Hematopoietic multipotent progenitor cell treated with erythropoietin and hydrocortisone succinate and interleukin-3 and kit ligand, for 17 days (in vitro differentiated cells): Measurements from ENCODE around the gene RAP1GAP.
"Not testable (repeated sequence)": the region's sequence is repeated elsewhere in the genome, so short reads cannot be mapped to it uniquely, and the experiment has no call there.

Source experiments
- DNase-seq: peaks from one replicate; pipeline ENCODE4 v3.0.0-alpha.2; 2015; ENCODE audit warnings: low spot score

The RAP1GAP gene

GRCh38 chr1:21568809-21569385 is 100.3 kb downstream of the RAP1GAP start:
- DNase-seq: no peak

- DNase-seq: no peak
These were observed 101.0 kb downstream of the RAP1GAP start for GRCh38 chr1:21568006-21568746.

GRCh38 chr1:21567241-21568005 is 101.7 kb downstream of the RAP1GAP start:
- no peak for DNase-seq

GRCh38 chr1:21566361-21566760 is 102.8 kb downstream of the RAP1GAP start:
- DNase-seq: not testable (repeated sequence)

- no peak for DNase-seq
These were observed 103.9 kb downstream of the RAP1GAP start for GRCh38 chr1:21565285-21565684.

- DNase-seq: no peak
These were observed 104.5 kb downstream of the RAP1GAP start for GRCh38 chr1:21564521-21565095.

- DNase-seq: no peak
These were observed 105.2 kb downstream of the RAP1GAP start for GRCh38 chr1:21563971-21564370.

- no peak for DNase-seq
These were observed 106.3 kb downstream of the RAP1GAP start for GRCh38 chr1:21562896-21563295.

- DNase-seq: no peak
These were observed 108.1 kb downstream of the RAP1GAP start for GRCh38 chr1:21560916-21561638.

GRCh38 chr1:21559788-21560567 is 109.2 kb downstream of the RAP1GAP start:
- DNase-seq: no peak

- DNase-seq: no peak
These were observed 115.8 kb downstream of the RAP1GAP start for GRCh38 chr1:21553116-21553926.

- no peak for DNase-seq
These were observed 116.4 kb downstream of the RAP1GAP start for GRCh38 chr1:21552715-21553114.

GRCh38 chr1:21550866-21551475 is 118.2 kb downstream of the RAP1GAP start:
- DNase-seq: no peak

GRCh38 chr1:21550097-21550496 is 119.1 kb downstream of the RAP1GAP start:
- DNase-seq: no peak

GRCh38 chr1:21547876-21548275 is 121.3 kb downstream of the RAP1GAP start:
- DNase-seq: no peak
